T-helper 2 cell (primary cell): ENCODE data around the gene VPS37D.
A peak's percentile ranks its signal among the peaks of the same experiment; 100 is the strongest.
"Not testable (repeated sequence)": the region's sequence is repeated elsewhere in the genome, so short reads cannot be mapped to it uniquely, and the experiment has no call there.

Source experiments
- DNase-seq, 5 experiments: peaks; one replicate each; pipeline versions ENCODE4 v3.0.0 to v3.0.0-alpha.2; 2012 to 2022
- total RNA-seq, 2 donors: gene quantifications; one replicate each; lab custom pipeline; 2026; lab: John Stamatoyannopoulos, UW

The VPS37D gene
- 0.27 to 0.62 reads per million in 2 donors for total RNA-seq

GRCh38 chr7:73667344-73668102, at the start of gene VPS37D:
Gene VPS37D (plus strand): TSS chr7:73667831. CDS start chr7:73667959, 128 bp downstream.
- DNase-seq = peak; percentile 86 to 97 (median 91)

GRCh38 chr7:73618538-73618937, 49.1 kb upstream of the VPS37D start:
- DNase-seq = no peak

- not testable (repeated sequence) for DNase-seq
Observed at GRCh38 chr7:73619394-73619793, 48.2 kb upstream of the VPS37D start.

GRCh38 chr7:73621168-73622063, 46.2 kb upstream of the VPS37D start:
- DNase-seq = no peak

GRCh38 chr7:73622527-73622908, 45.1 kb upstream of the VPS37D start:
- no peak for DNase-seq

GRCh38 chr7:73622909-73623797, 44.5 kb upstream of the VPS37D start:
- DNase-seq = no peak

GRCh38 chr7:73623798-73624668, 43.6 kb upstream of the VPS37D start, which contains the start of gene MLXIPL:
Gene MLXIPL (minus strand): TSS chr7:73624522. CDS start chr7:73624492, 30 bp downstream.
- peak; percentile 30 to 56 (median 33) for DNase-seq

- DNase-seq = no peak
Observed at GRCh38 chr7:73624669-73625001, 43.0 kb upstream of the VPS37D start.

GRCh38 chr7:73625276-73625675, 42.4 kb upstream of the VPS37D start:
- DNase-seq = no peak

GRCh38 chr7:73626814-73627213, 40.8 kb upstream of the VPS37D start:
- DNase-seq = no peak

GRCh38 chr7:73628504-73628903, 39.1 kb upstream of the VPS37D start:
- no peak for DNase-seq

- DNase-seq = no peak
Observed at GRCh38 chr7:73631558-73631957, 36.1 kb upstream of the VPS37D start.

- DNase-seq = no peak
Observed at GRCh38 chr7:73633323-73633722, 34.3 kb upstream of the VPS37D start.

- DNase-seq = no peak
Observed at GRCh38 chr7:73633844-73634243, 33.8 kb upstream of the VPS37D start.

- no peak for DNase-seq
Observed at GRCh38 chr7:73635428-73636200, 32.0 kb upstream of the VPS37D start.

- no peak for DNase-seq
Observed at GRCh38 chr7:73638911-73639310, 28.7 kb upstream of the VPS37D start.

GRCh38 chr7:73642834-73643233, 24.8 kb upstream of the VPS37D start:
- no peak for DNase-seq

GRCh38 chr7:73644688-73645286, 22.8 kb upstream of the VPS37D start:
- no peak for DNase-seq

GRCh38 chr7:73645643-73646174, 21.9 kb upstream of the VPS37D start:
- no peak for DNase-seq
